Osteocyte (in vitro differentiated cells): ENCODE results near the gene MMP28. TPM values are rescaled to one million over a fixed set of nuclear protein-coding genes. Genes with fewer than 3 reads are reported as not detected.
A peak's percentile ranks its signal among the peaks of the same experiment; 100 is the strongest.

ENCODE experiments used
- DNase-seq: peaks from one replicate; pipeline ENCODE4 v3.0.0; 2021; ENCODE audit warnings: mixed read lengths; ENCODE audit not compliant: unreplicated experiment; ENCODE audit errors: extremely low spot score
- H3K27ac Mint-ChIP-seq: one replicate; pipeline ENCODE4 v1.8.0; 2021; ENCODE audit warnings: mild to moderate bottlenecking, mixed read lengths; ENCODE audit not compliant: unreplicated experiment
- H3K27me3 Mint-ChIP-seq: one replicate; pipeline ENCODE4 v1.8.0; 2021; ENCODE audit warnings: mixed read lengths; ENCODE audit not compliant: unreplicated experiment
- H3K36me3 Mint-ChIP-seq: one replicate; pipeline ENCODE4 v1.8.0; 2021; ENCODE audit warnings: mixed read lengths; ENCODE audit not compliant: unreplicated experiment
- H3K4me1 Mint-ChIP-seq: one replicate; pipeline ENCODE4 v1.8.0; 2021; ENCODE audit warnings: mixed read lengths; ENCODE audit not compliant: unreplicated experiment
- H3K4me3 Mint-ChIP-seq: one replicate; pipeline ENCODE4 v1.8.0; 2021; ENCODE audit warnings: mild to moderate bottlenecking, moderate library complexity, mixed read lengths; ENCODE audit not compliant: unreplicated experiment
- H3K9me3 Mint-ChIP-seq: one replicate; pipeline ENCODE4 v1.8.0; 2021; ENCODE audit warnings: mixed read lengths; ENCODE audit not compliant: unreplicated experiment
- total RNA-seq: library from RNA; stranded (reverse); gene quantifications from 2 replicates; pipeline ENCODE4 v1.2.1, GENCODE V29; 2021
- TF ChIP-seq, protein P1 (sequence below): fragments of 200-600 bp; sonication (generic); IDR thresholded peaks from 2 replicates; pipeline ENCODE4 v1.5.0; 2021; ENCODE audit warnings: antibody characterized with exemption, mild to moderate bottlenecking, moderate library complexity

MMP28 gene
- total RNA-seq, 1 donor from 2014 or later = 0.75 TPM

DNA sequence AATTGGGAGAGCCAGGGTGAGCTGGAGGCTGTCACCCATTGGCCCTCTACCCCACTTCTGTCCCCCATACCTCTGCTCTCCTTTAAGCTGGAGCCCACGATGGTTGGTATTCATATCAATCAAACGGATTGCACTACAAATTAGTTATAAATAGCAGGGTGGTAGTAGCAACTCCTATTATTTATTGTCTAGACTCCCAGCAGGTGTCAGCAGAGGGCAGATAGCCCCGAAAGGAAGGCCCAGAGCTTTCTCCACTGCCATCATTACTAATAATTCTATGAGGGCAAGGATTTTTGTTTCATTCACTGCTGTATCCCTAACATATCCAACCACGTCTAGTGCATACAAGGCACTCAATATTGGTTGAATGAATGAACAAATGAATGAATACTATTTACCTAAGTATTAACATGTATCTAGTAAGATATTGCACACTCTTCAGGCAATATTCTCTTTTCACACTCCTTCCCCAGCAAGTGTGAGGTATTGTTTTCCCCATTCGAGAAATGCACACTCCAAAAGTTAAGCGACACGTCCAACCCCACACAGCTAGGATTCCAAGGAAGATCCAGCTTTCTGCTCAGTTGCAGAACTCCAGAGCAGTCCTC is 28.4 kb downstream of the MMP28 start:
- DNase-seq = no peak
- TF ChIP-seq, protein P1, sequence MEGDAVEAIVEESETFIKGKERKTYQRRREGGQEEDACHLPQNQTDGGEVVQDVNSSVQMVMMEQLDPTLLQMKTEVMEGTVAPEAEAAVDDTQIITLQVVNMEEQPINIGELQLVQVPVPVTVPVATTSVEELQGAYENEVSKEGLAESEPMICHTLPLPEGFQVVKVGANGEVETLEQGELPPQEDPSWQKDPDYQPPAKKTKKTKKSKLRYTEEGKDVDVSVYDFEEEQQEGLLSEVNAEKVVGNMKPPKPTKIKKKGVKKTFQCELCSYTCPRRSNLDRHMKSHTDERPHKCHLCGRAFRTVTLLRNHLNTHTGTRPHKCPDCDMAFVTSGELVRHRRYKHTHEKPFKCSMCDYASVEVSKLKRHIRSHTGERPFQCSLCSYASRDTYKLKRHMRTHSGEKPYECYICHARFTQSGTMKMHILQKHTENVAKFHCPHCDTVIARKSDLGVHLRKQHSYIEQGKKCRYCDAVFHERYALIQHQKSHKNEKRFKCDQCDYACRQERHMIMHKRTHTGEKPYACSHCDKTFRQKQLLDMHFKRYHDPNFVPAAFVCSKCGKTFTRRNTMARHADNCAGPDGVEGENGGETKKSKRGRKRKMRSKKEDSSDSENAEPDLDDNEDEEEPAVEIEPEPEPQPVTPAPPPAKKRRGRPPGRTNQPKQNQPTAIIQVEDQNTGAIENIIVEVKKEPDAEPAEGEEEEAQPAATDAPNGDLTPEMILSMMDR = peak; percentile 70
- no peaks in the 10 kb centered on the region for H3K36me3 Mint-ChIP-seq
- peaks cover 20% of the 10 kb centered on the region for H3K4me1 Mint-ChIP-seq
- H3K27me3 Mint-ChIP-seq = peaks cover 2% of the 10 kb centered on the region
- no peak overlapping the region for H3K4me3 Mint-ChIP-seq
- no peak overlapping the region for H3K27ac Mint-ChIP-seq
- no peaks in the 10 kb centered on the region for H3K9me3 Mint-ChIP-seq

DNA sequence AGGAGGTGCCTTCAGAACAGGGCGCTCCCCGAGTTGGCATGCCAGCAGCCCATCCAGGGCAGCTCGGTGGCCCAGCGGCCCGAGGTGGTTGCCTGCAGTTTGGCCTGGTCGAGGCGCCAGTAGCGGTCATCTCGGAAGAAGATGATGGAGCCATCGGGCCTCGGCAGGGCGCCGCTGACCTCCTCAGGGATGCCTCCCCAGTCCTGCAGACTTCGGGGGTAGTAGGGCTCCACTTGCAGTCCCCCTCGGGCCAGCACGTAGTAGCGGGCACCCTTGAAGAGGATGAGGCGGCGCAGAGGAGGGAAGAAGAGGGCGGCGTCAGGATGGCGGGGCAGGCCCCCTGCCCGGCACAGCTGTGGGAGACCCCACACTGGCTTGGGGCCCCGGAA is 29.0 kb downstream of the MMP28 start:
- Mint-ChIP-seq H3K36me3 (no peaks in the 10 kb centered on the region), H3K4me1 (peaks cover 20% of the 10 kb centered on the region), H3K27me3 (no peaks in the 10 kb centered on the region), H3K27ac (no peak overlapping the region), H3K4me3 (no peak overlapping the region), H3K9me3 (no peaks in the 10 kb centered on the region)
- TF ChIP-seq, protein P1 = no peak
- no peak for DNase-seq

DNA sequence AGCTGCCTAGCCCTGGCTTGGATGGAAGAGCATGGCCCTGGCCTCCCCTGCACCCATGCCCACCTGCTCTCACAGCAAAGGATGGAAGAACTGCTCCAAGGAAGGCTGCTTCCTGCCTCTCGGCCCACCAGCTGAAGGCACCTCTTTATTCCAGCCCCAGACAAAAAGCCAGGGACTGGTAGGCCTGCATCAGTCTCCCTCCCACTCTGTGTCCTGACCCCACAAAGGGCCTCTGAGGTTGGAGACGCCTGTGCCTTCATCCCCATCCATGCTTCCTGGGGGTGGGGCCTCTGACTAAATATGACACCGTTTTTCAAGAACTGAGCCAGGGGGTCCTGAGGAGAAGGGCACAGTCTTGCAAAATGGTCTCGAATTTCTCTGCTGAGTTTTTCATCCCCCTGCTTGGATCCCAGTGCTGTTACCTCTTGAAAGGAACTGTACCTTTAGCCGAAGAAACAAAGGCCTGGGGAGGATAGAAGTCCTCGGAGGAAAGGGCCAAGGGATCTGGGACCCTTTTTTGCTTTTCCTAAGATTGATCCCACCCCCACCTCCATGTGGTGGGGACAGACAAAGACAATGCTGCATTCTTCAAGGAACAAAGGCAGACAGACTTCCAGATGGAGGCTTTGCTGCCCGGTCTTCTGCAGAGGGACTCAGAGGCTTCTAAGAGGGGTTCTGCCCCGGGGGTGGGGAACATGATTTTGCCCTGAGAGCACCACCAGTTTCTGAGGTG is 29.5 kb downstream of the MMP28 start:
- TF ChIP-seq, protein P1 = no peak
- no peaks in the 10 kb centered on the region for H3K9me3 Mint-ChIP-seq
- H3K4me3 Mint-ChIP-seq = no peak overlapping the region
- H3K36me3 Mint-ChIP-seq = no peaks in the 10 kb centered on the region
- no peaks in the 10 kb centered on the region for H3K27me3 Mint-ChIP-seq
- H3K4me1 Mint-ChIP-seq = peaks cover 20% of the 10 kb centered on the region
- no peak overlapping the region for H3K27ac Mint-ChIP-seq
- DNase-seq = no peak

DNA sequence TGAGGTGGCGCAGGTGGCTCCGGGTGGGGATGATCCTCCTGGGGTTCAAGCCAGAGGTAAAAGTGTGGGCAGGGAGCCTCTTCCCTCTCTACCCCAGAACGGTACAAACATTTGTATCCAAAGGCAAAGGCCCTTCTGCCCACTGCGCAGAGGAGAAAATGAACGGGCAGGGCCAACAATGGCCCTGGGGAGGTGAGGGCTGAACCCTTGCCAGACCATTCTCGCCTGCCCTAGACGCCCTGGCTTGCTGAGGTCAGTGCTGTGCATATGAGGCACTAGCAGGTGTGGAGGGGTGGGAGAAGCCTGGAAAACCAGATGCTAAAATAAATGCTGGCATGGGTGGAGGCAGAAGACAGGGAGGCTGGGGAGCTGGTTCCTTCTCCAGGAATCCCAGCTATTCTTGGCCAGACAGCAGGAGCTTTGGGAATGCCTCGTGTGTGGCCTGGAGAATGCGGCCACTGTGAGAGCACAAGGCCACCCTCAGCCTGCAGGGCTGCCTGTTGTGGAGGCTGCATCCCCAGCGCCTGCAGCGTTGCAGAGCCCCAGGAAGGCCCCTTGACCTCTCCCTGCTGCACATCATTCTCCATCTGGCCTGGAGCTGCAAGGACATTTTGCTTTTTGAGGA is 30.2 kb downstream of the MMP28 start:
- no peak overlapping the region for H3K27ac Mint-ChIP-seq
- H3K4me3 Mint-ChIP-seq = peak overlapping the region; percentile 73

More for the DNA sequence above, 30.2 kb downstream of the MMP28 start:
- H3K4me1 Mint-ChIP-seq = peaks cover 20% of the 10 kb centered on the region
- no peaks in the 10 kb centered on the region for H3K36me3 Mint-ChIP-seq
- no peaks in the 10 kb centered on the region for H3K9me3 Mint-ChIP-seq
- no peak for DNase-seq
- H3K27me3 Mint-ChIP-seq = peaks cover under 1% of the 10 kb centered on the region
- TF ChIP-seq, protein P1 = no peak
